NCI-H345 treated with DMSO at 0.1 percent for 48 hours (cell line): Measurements from ENCODE around the gene PTPRZ1.

Source experiments
- DNase-seq: peaks from one replicate; lab custom pipeline; 2025; ENCODE audit not compliant: unreplicated experiment; lab: John Stamatoyannopoulos, UW

The PTPRZ1 gene

DNA sequence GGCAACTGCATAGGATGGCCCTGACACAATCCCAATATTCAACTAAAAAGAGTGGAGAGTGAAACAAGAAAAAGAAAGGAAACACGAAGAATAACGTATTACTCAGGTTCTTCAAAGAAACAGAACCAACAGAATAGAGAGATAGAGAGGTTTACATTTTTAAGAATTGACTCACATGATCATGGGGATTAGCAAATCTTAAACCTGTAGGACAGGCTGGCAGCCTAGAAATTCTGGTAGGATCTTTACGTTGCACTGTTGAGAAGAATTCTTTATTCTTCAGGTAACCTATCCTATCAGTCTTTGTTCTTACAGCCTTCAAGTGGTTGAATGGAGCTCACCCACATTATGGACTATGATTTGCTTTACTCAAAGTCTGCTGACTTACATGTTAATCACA is 167.2 kb downstream of the PTPRZ1 start:
- no peak for DNase-seq

GRCh38 chr7:122046402-122046801 is 173.4 kb downstream of the PTPRZ1 start:
- no peak for DNase-seq

DNA sequence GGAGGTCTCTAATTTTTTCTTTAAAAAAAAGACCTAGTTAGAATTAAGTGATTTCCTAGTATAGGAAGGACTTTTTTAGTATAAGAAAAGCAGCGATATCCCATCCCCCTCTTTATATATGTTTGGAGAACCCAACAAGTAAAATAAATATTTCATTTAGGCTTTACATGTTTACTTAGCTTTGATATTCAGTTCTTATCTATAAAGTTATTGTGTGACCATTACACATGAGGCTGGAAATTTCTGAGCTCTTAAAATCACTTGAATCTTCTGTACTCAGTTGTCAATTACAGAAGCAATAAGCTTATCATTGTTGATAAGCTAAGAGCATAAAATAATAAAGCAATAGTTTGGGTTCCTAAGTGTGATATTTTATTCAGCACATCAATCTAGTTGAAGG is 181.4 kb downstream of the PTPRZ1 start:
- no peak for DNase-seq

DNA sequence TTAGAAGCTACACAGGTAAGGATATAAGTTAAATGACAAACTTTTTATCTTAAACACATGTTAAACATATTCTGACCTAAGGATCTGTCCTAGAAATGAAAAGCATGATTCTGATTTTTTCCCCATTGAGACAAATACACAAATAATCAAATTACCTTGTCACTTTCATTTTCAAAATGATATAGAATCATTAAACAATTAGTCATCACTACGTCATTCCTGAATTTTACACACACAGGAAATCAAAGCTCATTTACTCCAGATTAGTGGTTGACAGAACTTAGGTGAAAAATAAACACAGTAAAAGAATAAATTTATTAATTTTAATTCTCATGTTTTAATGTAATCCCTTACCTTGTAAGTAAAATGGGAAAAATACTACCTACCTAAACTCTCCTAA is 182.1 kb downstream of the PTPRZ1 start:
- DNase-seq: no peak

DNA sequence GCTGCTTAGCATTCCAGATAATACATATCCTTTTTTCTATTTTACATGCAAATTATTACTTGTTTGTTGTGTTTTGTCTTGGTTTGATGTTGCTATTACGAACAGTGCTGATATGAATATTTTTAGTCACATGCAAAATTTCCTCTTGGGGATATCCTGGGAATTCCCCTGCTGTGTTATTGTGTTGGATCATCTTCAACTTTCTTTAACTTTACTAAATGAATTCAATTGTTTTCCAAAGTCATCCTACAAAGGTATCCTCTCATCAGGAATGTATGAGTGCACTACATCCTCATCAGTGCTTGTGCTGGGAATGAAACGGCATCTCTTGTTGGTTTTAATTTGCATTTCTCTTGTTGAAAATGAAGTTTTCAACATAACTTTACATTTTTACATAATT is 184.0 kb downstream of the PTPRZ1 start:
- DNase-seq: no peak

GRCh38 chr7:122059542-122059941 is 186.6 kb downstream of the PTPRZ1 start:
- DNase-seq: no peak

GRCh38 chr7:122063146-122063545 is 190.2 kb downstream of the PTPRZ1 start:
- DNase-seq: no peak

DNA sequence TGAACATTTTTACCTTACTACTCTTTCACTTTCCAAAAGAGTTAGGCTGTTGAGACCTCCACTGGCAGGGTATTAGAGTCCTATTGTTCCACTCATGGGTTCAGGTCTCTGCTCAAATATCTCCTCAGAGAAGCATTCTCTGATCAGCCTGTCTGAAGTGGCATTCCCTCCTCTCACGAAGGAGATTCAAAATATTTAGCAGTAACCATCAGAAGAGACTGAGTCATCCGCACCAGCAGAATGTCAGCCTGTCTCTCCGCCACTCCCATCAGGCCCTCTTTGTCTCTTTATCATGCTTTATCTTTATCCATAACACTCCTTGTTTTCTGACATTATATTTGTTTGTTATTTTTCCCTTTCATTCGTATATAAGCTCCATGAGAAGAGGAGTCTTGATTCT is 192.0 kb downstream of the PTPRZ1 start:
- no peak for DNase-seq

DNA sequence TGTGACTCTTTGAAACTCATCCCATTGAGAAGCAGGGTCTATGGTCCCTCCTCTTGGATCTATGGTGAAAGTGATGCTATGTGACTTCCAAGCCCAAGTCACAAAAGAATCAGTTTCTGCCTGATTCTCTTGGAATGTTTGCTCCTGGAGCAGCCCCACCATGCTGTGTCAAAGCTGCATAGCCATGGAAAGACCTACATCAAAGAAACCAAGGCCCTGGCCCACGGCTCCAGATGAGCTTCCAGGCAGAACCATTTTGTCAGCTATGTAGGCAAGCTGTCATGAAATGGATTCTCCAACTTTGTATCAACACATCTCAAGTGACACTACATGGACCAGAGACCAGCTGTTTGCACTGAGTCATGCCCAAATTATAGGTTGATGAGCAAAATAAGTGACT is 194.1 kb downstream of the PTPRZ1 start:
- DNase-seq: no peak

- DNase-seq: no peak
Observed at GRCh38 chr7:122068046-122068445, 195.1 kb downstream of the PTPRZ1 start.

- DNase-seq: no peak
Observed at GRCh38 chr7:122068999-122069398, 196.0 kb downstream of the PTPRZ1 start.

DNA sequence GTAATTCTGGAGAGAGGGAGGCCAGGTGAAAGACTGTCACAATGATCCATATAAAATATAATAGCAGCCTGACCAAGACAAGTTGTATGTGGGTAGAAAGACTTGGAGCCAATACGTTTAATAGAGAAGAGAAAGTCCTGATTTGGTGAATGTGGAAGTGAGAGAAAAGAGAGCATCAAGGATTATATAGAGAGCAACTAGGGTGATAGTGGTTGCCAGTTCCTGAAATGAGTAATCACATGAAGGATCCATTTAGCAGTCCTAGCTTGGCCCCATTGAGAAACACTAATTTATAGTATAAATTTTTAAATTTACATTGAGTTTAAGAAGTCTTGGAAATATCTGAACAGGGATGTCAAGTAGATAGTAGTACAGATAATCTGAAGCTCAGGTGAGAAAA is 197.1 kb downstream of the PTPRZ1 start:
- DNase-seq: no peak

DNA sequence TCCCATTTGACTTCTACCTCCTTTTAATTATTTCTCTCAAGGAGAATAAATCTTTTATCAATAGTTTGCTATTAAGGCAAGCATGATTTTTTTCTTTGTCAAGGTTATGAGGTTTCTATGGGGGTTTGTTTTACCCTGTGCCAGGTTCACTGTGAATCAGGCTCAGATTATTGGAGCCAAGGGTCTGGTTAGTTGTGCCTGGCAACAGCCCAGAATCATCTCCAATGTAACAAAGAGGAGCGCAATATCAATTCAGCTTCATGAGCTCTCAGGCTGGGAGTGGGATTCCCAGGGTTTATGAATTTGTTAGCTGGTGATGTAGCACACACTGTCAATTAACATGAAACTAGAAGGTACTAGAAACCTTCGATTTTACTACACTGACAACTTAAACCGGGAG is 197.9 kb downstream of the PTPRZ1 start:
- no peak for DNase-seq

- no peak for DNase-seq
Observed at GRCh38 chr7:122072272-122072671, 199.3 kb downstream of the PTPRZ1 start.

DNA sequence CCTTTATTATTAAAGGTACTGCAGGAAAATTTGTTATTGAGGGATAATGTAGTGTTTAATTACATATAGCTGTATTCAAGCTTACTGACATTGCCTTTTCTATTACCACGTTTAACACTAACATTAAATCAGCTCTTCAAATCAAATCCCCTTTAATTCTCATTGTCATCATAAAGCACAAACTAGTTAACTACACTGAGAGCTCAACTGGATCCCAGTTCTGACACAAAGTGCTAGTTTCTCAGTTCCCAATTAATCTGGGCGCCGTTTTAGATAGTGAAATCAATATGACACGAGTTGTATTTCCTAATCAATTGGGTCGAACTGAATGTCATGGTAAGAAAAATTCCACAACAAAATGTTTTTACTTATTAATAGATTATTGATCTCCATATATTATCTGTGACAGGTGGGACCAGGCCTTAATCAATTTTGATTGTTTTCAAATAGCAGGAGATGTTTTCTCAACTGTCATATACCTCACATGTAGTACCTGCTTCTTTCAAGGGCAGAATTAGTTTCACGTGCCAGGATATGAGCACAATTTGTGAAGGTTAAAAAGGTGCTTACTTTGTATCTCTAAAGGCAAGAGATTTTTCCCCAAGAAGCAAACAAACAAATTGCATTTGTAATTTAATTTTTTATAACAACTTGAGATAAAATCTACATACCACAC is 200.1 kb downstream of the PTPRZ1 start:
- DNase-seq: no peak

- DNase-seq: no peak
Observed at GRCh38 chr7:122073635-122074034, 200.7 kb downstream of the PTPRZ1 start.

DNA sequence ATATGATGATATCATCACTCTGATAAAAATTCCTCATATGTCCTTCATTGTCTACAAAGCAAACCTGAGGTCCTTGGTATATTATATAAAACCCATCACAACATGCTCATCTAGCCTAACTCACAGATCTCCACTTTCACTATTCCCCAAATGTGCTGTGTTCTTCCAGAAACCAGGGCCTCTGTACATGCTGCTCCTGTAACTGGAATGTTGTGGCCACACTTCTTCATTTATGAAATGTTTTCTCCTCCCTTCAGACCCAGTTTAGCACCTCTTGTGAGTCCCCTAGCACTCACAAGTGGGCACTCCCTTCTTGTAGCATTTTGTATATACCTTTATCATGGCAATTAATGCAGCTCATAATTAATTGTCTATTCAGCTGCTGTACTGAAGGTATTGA is 209.2 kb downstream of the PTPRZ1 start:
- DNase-seq: no peak

GRCh38 chr7:122082670-122083069 is 209.7 kb downstream of the PTPRZ1 start:
- no peak for DNase-seq

DNA sequence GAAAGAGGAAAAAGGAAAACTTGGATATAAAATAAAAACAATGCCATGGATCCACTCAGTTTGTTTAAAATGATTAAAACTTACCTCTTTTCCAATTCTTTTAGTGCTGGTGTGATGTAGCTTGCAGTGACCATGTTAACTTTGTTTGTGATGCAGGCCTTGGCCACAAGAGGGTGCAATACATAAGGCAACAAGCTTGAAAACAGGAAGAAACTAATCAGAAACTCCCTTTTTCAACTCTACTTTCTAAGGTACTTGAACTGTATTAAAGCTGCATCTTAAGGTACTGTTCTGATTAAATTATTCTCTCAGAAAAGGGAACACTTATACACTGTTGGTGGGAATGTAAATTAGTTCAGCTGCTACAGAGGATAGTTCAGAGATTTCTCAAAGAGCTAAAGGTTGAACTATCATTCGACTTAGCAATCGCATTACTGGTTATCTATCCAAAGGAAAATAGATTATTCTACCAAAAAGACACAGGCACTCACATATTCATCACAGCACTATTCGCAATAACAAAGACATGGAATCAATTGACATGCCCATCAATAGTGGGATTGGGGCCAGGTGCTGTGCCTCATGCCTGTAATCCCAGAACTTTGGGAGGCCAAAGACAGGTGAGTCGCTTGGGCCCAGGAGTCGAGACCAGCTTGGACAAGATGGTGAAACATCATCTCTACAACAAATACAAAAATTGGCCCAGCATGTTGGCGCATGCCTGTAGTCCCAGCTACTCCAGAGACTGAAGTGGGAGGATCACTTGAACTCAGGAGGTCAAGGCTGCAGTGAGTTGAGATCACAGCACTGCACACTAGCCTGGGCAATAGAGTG is 220.2 kb downstream of the PTPRZ1 start:
- peak; percentile 9 for DNase-seq

GRCh38 chr7:122094549-122094948 is 221.6 kb downstream of the PTPRZ1 start:
- DNase-seq: no peak

DNA sequence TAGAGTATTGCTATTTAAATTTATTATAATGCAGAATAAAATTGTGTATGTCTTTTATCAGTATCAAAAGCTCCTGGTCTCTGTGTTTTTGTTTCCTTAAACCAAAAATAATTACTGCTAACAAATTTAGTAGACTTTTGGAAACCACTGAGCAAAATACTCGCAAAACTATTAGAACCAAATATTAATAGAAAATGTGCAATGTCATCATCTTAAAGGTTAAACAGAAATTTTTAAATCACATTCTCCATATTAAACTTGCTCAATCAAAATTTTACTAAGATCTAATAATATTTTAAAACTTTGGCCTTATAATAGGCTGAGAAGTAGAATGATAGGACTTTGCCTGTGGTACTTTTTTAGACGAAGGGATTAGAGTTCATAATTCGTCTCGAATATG is 222.7 kb downstream of the PTPRZ1 start:
- no peak for DNase-seq

DNA sequence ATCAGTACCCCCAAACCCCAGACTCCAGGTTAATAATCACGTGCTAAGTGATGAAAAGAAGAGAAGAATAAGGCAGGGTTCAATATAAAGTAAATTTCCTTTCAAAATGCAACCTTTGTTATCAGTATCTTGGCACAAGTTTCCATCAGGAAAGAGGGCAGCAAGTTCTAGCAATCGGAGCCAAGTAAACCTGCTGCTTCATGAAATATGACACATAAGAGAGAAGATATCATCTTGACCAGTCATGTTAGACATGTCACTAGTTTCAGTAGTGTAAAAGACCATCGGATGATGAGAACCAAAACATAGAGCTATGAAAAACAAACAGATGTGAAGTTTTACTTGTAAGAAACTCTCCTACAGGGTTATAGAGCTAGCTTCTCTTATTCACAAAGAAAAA is 227.1 kb downstream of the PTPRZ1 start:
- no peak for DNase-seq

DNA sequence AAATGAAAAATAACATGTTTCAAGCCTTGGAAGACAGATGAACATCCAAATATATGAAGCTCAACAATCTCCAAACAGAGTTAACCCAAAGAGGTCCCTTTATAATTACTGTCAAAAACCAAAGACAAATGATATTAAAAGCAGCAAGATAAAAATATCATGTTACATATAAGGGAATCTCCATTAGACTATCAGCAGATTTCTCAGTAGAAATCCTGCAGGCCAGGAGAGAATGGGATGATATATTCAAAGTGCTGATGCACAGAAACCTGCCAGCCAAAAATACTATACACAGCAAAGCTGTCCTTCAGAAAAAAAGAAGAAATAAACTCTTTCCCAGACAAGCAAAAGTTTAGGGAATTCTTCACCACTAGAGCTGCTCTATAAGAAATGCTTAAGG is 230.1 kb downstream of the PTPRZ1 start:
- no peak for DNase-seq
